ENCODE measurements around the gene HIPK1.

DNA sequence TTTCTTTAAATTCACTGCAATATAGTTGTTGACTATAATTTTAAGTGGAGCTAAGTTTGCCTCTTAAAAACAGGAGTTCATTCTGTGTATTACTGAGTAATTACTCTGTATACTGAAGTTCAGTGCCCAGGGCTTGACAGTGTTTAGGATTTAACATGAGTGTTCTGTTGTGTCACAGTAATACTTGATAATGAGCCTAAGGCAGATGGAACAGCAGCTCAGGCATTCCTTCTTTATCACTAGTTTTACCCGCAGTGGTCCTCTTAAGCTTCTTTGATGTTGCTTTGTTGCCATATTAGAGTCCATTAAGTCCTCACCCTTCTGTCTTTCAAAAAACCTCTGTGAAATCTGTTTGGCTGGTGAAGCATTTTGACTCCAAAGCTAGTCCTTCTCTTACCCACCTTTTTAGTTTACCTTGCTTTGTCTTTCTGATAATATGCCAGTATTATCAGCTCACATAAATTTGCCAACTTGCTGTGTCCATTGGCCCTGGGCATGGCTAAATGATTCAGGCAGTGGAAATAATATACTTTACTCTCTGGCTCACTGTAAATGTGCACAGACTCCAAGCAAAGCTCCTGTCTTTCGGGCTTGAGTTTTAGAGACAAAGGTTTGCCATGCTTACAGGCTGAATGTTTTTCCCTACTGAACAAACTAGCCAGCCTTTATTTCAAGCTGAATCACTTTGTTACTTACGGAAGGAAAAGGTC is 17.7 kb downstream of the HIPK1 start:
- TF ChIP-seq POLR2A (IDR thresholded peaks at IDR 0.05; ENCODE audit: low read length) = no peak
- no peak for TF ChIP-seq GATA1 (IDR thresholded peaks at IDR 0.05; ENCODE audit: low read depth, low read length)
